ENCODE results near the gene RFX1.

- TF ChIP-seq CTCF (IDR thresholded peaks at IDR 0.05; ENCODE audit: low read depth, low read length) = no peak
- TF ChIP-seq EZH2phosphoT487 (IDR thresholded peaks at IDR 0.05; ENCODE audit: low read depth) = no peak
Measured at GRCh38 chr19:13937479-13938300, 68.4 kb downstream of the RFX1 start.

Data from OCI-LY3 (cell line).